Measurements from ENCODE around the gene SFPQ. TPM values are rescaled to one million over a fixed set of nuclear protein-coding genes. Genes with fewer than 3 reads are reported as not detected.
"Not testable (repeated sequence)": the region's sequence is repeated elsewhere in the genome, so short reads cannot be mapped to it uniquely, and the experiment has no call there.

SFPQ gene
- total and polyA plus RNA-seq, 2 donors (not counting 1 experiment from before 2014, with no cell fraction given) = 192 to 411 TPM

- Histone ChIP-seq H3K27me3 (replicated peaks in 1 of 4; ENCODE audit: control extremely low read depth in 1 of 4, control insufficient read depth in 3 of 4, insufficient read depth in 4 of 4, low read length in 3 of 4) (peaks cover 0 to 3% (median 0%) of the 10 kb centered on the region in 4 experiments), H3K36me3 (replicated peaks in 1 of 2; ENCODE audit: control extremely low read depth in 1 of 2, control insufficient read depth in 1 of 2, extremely low read depth in 1 of 2, insufficient read depth in 2 of 2, low read length in 1 of 2) (no peaks in the 10 kb centered on the region), H4K20me1 (ENCODE audit: control insufficient read depth, insufficient read depth, low read length, poor library complexity, severe bottlenecking) (no peaks in the 10 kb centered on the region), H3K4me1 (ENCODE audit: control insufficient read depth in 2 of 2, insufficient read depth in 2 of 2, low read length in 2 of 2) (no peaks in the 10 kb centered on the region), H3K4me3 (ENCODE audit: control extremely low read depth in 1 of 5, extremely low read depth in 1 of 5, insufficient read depth in 1 of 5, low read depth in 2 of 5, low read length in 4 of 5) (no peak overlapping the region), H3K9me3 (ENCODE audit: control extremely low read depth in 1 of 3, control insufficient read depth in 2 of 3, insufficient read depth in 1 of 3, low read length in 2 of 3) (peaks cover 0 to 4% (median 0%) of the 10 kb centered on the region in 3 donors), H3K9ac (ENCODE audit: low read length) (no peak overlapping the region), H3K4me2 (replicated peaks; ENCODE audit: low read depth, low read length, poor library complexity, severe bottlenecking) (no peak overlapping the region), H2AFZ (ENCODE audit: insufficient read depth, low read depth, low read length, poor library complexity, severe bottlenecking) (no peak overlapping the region), H3K79me2 (ENCODE audit: control insufficient read depth, insufficient read depth, low read length) (no peaks in the 10 kb centered on the region), H3K27ac (ENCODE audit: low read length in 2 of 2) (no peak overlapping the region)
- DNase-seq = no peak
- ATAC-seq (ENCODE audit: low read depth) = no peak
- Mint-ChIP-seq H3K27ac (no peak overlapping the region), H3K9me3 (ENCODE audit: insufficient read depth) (no peaks in the 10 kb centered on the region), H3K4me1 (no peaks in the 10 kb centered on the region), H3K27me3 (peaks cover 11% of the 10 kb centered on the region), H3K4me3 (no peak overlapping the region)
- intact Hi-C loops (cut with micrococcal nuclease) = no loop called here
- ChIA-PET POLR2A (no interaction called here), CTCF (no interaction called here)
- TF ChIP-seq CTCF (IDR thresholded peaks at IDR 0.05) = no peak
- no peak for TF ChIP-seq EZH2 (IDR thresholded peaks at IDR 0.05; ENCODE audit: borderline replicate concordance, insufficient read depth, low read depth, low read length, poor library complexity, severe bottlenecking)
- 90% methylated on average over 2 of the region's 5 CpGs for WGBS (ENCODE audit: insufficient coverage)
Observed at GRCh38 chr1:35151220-35151619, 41.7 kb downstream of the SFPQ start.

- WGBS (ENCODE audit: insufficient coverage) = 93% methylated on average over 13 of the region's 13 CpGs
- H3K4me3 Mint-ChIP-seq; H3K4me3 ChIP-seq (ENCODE audit: control extremely low read depth in 1 of 5, extremely low read depth in 1 of 5, insufficient read depth in 1 of 5, low read depth in 2 of 5, low read length in 4 of 5); H3K4me1 ChIP-seq (ENCODE audit: control insufficient read depth in 2 of 2, insufficient read depth in 2 of 2, low read length in 2 of 2); H3K4me1 Mint-ChIP-seq; ATAC-seq (ENCODE audit: low read depth); intact Hi-C loops (cut with micrococcal nuclease); H3K36me3 ChIP-seq (replicated peaks in 1 of 2; ENCODE audit: control extremely low read depth in 1 of 2, control insufficient read depth in 1 of 2, extremely low read depth in 1 of 2, insufficient read depth in 2 of 2, low read length in 1 of 2); H3K9me3 Mint-ChIP-seq (ENCODE audit: insufficient read depth); H3K27ac ChIP-seq (ENCODE audit: low read length in 2 of 2); H3K79me2 ChIP-seq (ENCODE audit: control insufficient read depth, insufficient read depth, low read length); H3K27me3 ChIP-seq (replicated peaks in 1 of 4; ENCODE audit: control extremely low read depth in 1 of 4, control insufficient read depth in 3 of 4, insufficient read depth in 4 of 4, low read length in 3 of 4); H3K27ac Mint-ChIP-seq; H4K20me1 ChIP-seq (ENCODE audit: control insufficient read depth, insufficient read depth, low read length, poor library complexity, severe bottlenecking); H3K9ac ChIP-seq (ENCODE audit: low read length); H2AFZ ChIP-seq (ENCODE audit: insufficient read depth, low read depth, low read length, poor library complexity, severe bottlenecking); DNase-seq; H3K9me3 ChIP-seq (ENCODE audit: control extremely low read depth in 1 of 3, control insufficient read depth in 2 of 3, insufficient read depth in 1 of 3, low read length in 2 of 3); H3K4me2 ChIP-seq (replicated peaks; ENCODE audit: low read depth, low read length, poor library complexity, severe bottlenecking); POLR2A ChIA-PET: not testable (repeated sequence)
- peaks cover 14% of the 10 kb centered on the region for H3K27me3 Mint-ChIP-seq
- CTCF ChIA-PET = interaction anchor here (0.6 kb wide), 1 partner anchor 26 kb away, joined by 3 read pairs; no protein-coding TSS in a partner anchor
Observed at GRCh38 chr1:35145892-35146549, 46.9 kb downstream of the SFPQ start.
